OCI-LY3 (cell line): ENCODE results near the gene MDM4.

Source experiments
- EZH2phosphoT487 ChIP-seq: fragments of 200-600 bp; shearing (Covaris generic); IDR thresholded peaks from 2 replicates; pipeline ENCODE4 v1.6.1; 2018; ENCODE audit warnings: antibody characterized with exemption, mixed run types, low read depth
- TF ChIP-seq, protein P1 (sequence below): fragments of 200-600, 300-600 bp; sonication (generic); IDR thresholded peaks from 2 replicates; pipeline ENCODE4 v1.5.1; 2014; ENCODE audit warnings: antibody characterized with exemption, low read length, low read depth

DNA sequence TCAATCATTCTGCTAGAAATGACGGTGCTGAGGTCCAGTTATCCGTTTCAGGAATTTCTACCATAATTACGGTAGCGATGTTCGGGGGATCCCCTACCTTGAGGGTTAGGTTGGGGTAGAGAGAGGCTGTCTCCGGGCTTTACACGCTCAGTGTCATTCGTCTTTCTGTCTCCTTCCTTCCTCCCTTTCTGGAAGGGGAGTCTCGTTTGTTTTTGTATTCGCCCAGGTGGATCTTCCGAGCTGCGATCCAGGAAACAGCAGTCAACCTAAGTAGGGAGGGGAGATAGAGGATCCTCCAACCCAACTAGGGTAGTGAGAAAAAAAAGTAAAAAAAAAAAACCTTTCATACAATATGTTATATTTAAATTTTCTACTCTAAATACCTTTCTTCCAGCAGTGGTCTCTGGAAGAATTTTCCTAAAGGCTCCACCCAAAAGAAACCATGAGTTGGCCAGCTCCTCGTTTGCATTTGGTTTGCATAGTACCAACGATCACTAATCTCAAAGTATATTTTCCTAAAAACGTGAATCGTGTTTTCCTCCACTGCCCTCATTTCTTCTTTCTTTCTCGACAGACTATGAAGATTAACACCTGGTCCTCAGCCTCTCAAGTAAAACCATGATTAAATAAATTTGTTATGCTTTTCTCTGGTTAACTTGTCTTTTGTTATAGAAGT, 21.0 kb upstream of the MDM4 start:
- TF ChIP-seq, protein P1, sequence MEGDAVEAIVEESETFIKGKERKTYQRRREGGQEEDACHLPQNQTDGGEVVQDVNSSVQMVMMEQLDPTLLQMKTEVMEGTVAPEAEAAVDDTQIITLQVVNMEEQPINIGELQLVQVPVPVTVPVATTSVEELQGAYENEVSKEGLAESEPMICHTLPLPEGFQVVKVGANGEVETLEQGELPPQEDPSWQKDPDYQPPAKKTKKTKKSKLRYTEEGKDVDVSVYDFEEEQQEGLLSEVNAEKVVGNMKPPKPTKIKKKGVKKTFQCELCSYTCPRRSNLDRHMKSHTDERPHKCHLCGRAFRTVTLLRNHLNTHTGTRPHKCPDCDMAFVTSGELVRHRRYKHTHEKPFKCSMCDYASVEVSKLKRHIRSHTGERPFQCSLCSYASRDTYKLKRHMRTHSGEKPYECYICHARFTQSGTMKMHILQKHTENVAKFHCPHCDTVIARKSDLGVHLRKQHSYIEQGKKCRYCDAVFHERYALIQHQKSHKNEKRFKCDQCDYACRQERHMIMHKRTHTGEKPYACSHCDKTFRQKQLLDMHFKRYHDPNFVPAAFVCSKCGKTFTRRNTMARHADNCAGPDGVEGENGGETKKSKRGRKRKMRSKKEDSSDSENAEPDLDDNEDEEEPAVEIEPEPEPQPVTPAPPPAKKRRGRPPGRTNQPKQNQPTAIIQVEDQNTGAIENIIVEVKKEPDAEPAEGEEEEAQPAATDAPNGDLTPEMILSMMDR, result no peak
- no peak for TF ChIP-seq EZH2phosphoT487
